Chondrocyte (in vitro differentiated cells): ENCODE data around the gene HNRNPA1L2. TPM values are rescaled to one million over a fixed set of nuclear protein-coding genes. Genes with fewer than 3 reads are reported as not detected.
A peak's percentile ranks its signal among the peaks of the same experiment; 100 is the strongest.
"Not testable (repeated sequence)": the region's sequence is repeated elsewhere in the genome, so short reads cannot be mapped to it uniquely, and the experiment has no call there.

Experiments
- DNase-seq: peaks from one replicate; pipeline ENCODE4 v3.0.0; 2021; ENCODE audit warnings: mixed read lengths, low spot score
- H3K27ac Mint-ChIP-seq: one replicate; pipeline ENCODE4 v1.8.0; 2021; ENCODE audit warnings: mild to moderate bottlenecking, moderate library complexity, mixed read lengths; ENCODE audit not compliant: unreplicated experiment
- H3K27me3 Mint-ChIP-seq: 2 replicates; pipeline ENCODE4 v1.8.0; 2021; ENCODE audit warnings: low read depth, mixed read lengths
- H3K36me3 Mint-ChIP-seq: 2 replicates; pipeline ENCODE4 v1.8.0; 2021; ENCODE audit warnings: low read depth, mixed read lengths
- H3K4me1 Mint-ChIP-seq: 2 replicates; pipeline ENCODE4 v1.8.0; 2021; ENCODE audit warnings: low read depth, mild to moderate bottlenecking, mixed read lengths
- H3K4me3 Mint-ChIP-seq: one replicate; pipeline ENCODE4 v1.8.0; 2021; ENCODE audit warnings: mild to moderate bottlenecking, moderate library complexity, mixed read lengths; ENCODE audit not compliant: unreplicated experiment
- H3K9me3 Mint-ChIP-seq: 2 replicates; pipeline ENCODE4 v1.8.0; 2021; ENCODE audit warnings: low read depth, mixed read lengths
- CTCF ChIP-seq: fragments of 200-600 bp; sonication (generic); IDR thresholded peaks from 2 replicates; pipeline ENCODE4 v1.5.0; 2021; ENCODE audit warnings: antibody characterized with exemption, mild to moderate bottlenecking, moderate library complexity
- total RNA-seq: library from RNA; stranded (reverse); gene quantifications from 3 replicates; pipeline ENCODE4 v1.2.1, GENCODE V29; 2021

Gene HNRNPA1L2
- total RNA-seq, 1 donor from 2014 or later: 7.4 TPM

- Mint-ChIP-seq H3K27ac (peak overlapping the region; percentile 90), H3K36me3 (no peaks in the 10 kb centered on the region), H3K4me3 (peak overlapping the region; percentile 79), H3K4me1 (peaks cover 19% of the 10 kb centered on the region), H3K9me3 (no peaks in the 10 kb centered on the region), H3K27me3 (no peaks in the 10 kb centered on the region)
- no peak for TF ChIP-seq CTCF
- no peak for DNase-seq
Observed at GRCh38 chr13:52599848-52600603, 42.2 kb upstream of the HNRNPA1L2 start.

- Mint-ChIP-seq H3K27me3 (no peaks in the 10 kb centered on the region), H3K36me3 (no peaks in the 10 kb centered on the region), H3K4me1 (peaks cover 19% of the 10 kb centered on the region), H3K9me3 (no peaks in the 10 kb centered on the region), H3K4me3 (peak overlapping the region; percentile 67), H3K27ac (peak overlapping the region; percentile 51)
- DNase-seq: no peak
- TF ChIP-seq CTCF: no peak
Observed at GRCh38 chr13:52600666-52601065, 41.6 kb upstream of the HNRNPA1L2 start.

- not testable (repeated sequence) for DNase-seq, H3K27me3 Mint-ChIP-seq, H3K36me3 Mint-ChIP-seq, H3K27ac Mint-ChIP-seq, H3K9me3 Mint-ChIP-seq, H3K4me3 Mint-ChIP-seq
- H3K4me1 Mint-ChIP-seq: peaks cover 23% of the 10 kb centered on the region
Observed at GRCh38 chr13:52603316-52603715, 38.9 kb upstream of the HNRNPA1L2 start.

- H3K27ac Mint-ChIP-seq, H3K4me3 Mint-ChIP-seq, H3K36me3 Mint-ChIP-seq, H3K9me3 Mint-ChIP-seq, DNase-seq, H3K27me3 Mint-ChIP-seq: not testable (repeated sequence)
- peaks cover 14% of the 10 kb centered on the region for H3K4me1 Mint-ChIP-seq
Observed at GRCh38 chr13:52606126-52606525, 36.1 kb upstream of the HNRNPA1L2 start.

GRCh38 chr13:52606795-52607194 lies 35.4 kb upstream of the HNRNPA1L2 start:
- not testable (repeated sequence) for DNase-seq, H3K36me3 Mint-ChIP-seq, H3K27ac Mint-ChIP-seq, H3K4me3 Mint-ChIP-seq, H3K9me3 Mint-ChIP-seq, H3K27me3 Mint-ChIP-seq
- H3K4me1 Mint-ChIP-seq: peaks cover 14% of the 10 kb centered on the region

- peaks cover 14% of the 10 kb centered on the region for H3K4me1 Mint-ChIP-seq
- H3K27ac Mint-ChIP-seq, H3K27me3 Mint-ChIP-seq, H3K36me3 Mint-ChIP-seq, DNase-seq, H3K9me3 Mint-ChIP-seq, H3K4me3 Mint-ChIP-seq: not testable (repeated sequence)
Observed at GRCh38 chr13:52608184-52608583, 34.0 kb upstream of the HNRNPA1L2 start.

GRCh38 chr13:52609013-52609606 lies 33.1 kb upstream of the HNRNPA1L2 start:
- H3K27ac Mint-ChIP-seq: peak overlapping the region; percentile 17
- H3K4me1 Mint-ChIP-seq: peaks cover 14% of the 10 kb centered on the region
- not testable (repeated sequence) for H3K9me3 Mint-ChIP-seq, H3K4me3 Mint-ChIP-seq, H3K27me3 Mint-ChIP-seq, DNase-seq, H3K36me3 Mint-ChIP-seq
- TF ChIP-seq CTCF: peak; percentile 78

GRCh38 chr13:52610158-52610557 lies 32.1 kb upstream of the HNRNPA1L2 start:
- not testable (repeated sequence) for H3K27ac Mint-ChIP-seq, DNase-seq, H3K4me3 Mint-ChIP-seq, H3K27me3 Mint-ChIP-seq, H3K36me3 Mint-ChIP-seq, H3K9me3 Mint-ChIP-seq
- peaks cover 14% of the 10 kb centered on the region for H3K4me1 Mint-ChIP-seq
